Measurements from ENCODE around the gene MYL5. TPM values are rescaled to one million over a fixed set of nuclear protein-coding genes. Genes with fewer than 3 reads are reported as not detected.

Gene MYL5
- total RNA-seq, 1 donor from 2014 or later = 2.9 TPM

GRCh38 chr4:627347-628125, 46.8 kb upstream of the MYL5 start:
- DNase-seq (ENCODE audit: low read depth) (no peak), FAIRE-seq (peak; percentile 32)
- no peak overlapping the region for H3K4me3 ChIP-seq (ENCODE audit: low read depth, low read length)
- no peaks in the 10 kb centered on the region for H3K27me3 ChIP-seq (ENCODE audit: control insufficient read depth, insufficient read depth, low read length)
- TF ChIP-seq CTCF (IDR thresholded peaks at IDR 0.05; ENCODE audit: insufficient read depth, low read length, severe bottlenecking) = no peak
- H3K36me3 ChIP-seq (ENCODE audit: control insufficient read depth, insufficient read depth, low read length) = no peaks in the 10 kb centered on the region

GRCh38 chr4:628311-628741, 46.0 kb upstream of the MYL5 start:
- Histone ChIP-seq H3K4me3 (ENCODE audit: low read depth, low read length) (no peak overlapping the region), H3K36me3 (ENCODE audit: control insufficient read depth, insufficient read depth, low read length) (no peaks in the 10 kb centered on the region), H3K27me3 (ENCODE audit: control insufficient read depth, insufficient read depth, low read length) (no peaks in the 10 kb centered on the region)
- FAIRE-seq (no peak), DNase-seq (ENCODE audit: low read depth) (no peak)
- TF ChIP-seq CTCF (IDR thresholded peaks at IDR 0.05; ENCODE audit: insufficient read depth, low read length, severe bottlenecking) = no peak

DNA sequence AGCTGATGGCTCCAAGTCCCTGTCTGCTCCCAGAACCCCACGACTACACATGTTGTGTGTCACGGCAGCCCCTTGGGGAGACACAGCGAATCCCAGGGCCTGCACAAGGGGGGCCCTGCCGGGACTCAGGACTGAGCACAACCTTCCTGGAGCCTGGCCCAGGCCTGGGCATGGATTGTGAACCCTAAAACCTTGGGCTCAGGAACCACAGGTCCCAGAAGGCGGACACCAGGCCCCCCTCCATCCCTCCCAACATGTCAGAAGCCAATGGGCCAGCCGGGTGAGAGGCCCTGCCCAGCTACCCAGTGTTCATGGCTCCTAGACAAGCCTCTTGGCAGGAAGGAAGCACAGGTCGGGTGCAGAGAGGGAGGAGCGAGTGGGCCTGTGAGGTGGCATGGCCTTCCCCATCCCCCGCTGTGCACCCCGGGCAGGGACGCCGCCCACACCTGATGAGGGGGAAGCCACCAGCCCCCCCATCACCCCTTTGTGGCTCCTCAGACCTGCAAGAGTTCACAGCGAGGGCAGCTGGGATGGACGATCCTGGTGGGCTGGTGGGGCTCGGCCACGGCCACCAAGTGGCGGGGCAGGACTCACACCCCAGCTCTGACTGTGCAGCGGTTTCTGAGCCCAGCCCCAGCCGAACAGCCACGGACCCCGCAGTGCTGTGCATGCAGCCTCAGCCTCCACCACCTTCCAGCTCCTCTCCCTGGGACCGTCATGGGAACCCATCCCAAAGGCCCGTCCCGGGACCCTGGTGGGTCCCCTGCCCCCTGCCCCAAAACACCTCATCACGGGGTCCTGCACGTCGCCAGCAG, 45.3 kb upstream of the MYL5 start:
- H3K27me3 ChIP-seq (ENCODE audit: control insufficient read depth, insufficient read depth, low read length) = no peaks in the 10 kb centered on the region
- no peak for FAIRE-seq

DNA sequence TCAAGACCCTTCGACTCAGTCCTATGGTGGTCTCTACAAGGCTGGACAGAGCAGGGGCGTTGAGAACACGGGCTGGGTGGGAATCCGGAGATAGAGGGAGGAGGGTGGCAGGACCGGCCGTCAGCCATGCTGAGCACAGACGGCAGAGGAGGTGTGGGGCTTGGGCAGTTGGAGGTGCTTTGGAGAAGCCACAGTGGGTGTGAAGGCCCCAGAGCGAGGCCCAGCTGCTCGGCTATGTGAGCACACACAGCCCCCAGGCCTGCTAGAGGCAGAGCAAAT, 44.8 kb upstream of the MYL5 start:
- H3K4me3 ChIP-seq (ENCODE audit: low read depth, low read length) = no peak overlapping the region
- FAIRE-seq (no peak), DNase-seq (ENCODE audit: low read depth) (no peak)
- no peaks in the 10 kb centered on the region for H3K27me3 ChIP-seq (ENCODE audit: control insufficient read depth, insufficient read depth, low read length)
- TF ChIP-seq CTCF (IDR thresholded peaks at IDR 0.05; ENCODE audit: insufficient read depth, low read length, severe bottlenecking) = no peak
- H3K36me3 ChIP-seq (ENCODE audit: control insufficient read depth, insufficient read depth, low read length) = no peaks in the 10 kb centered on the region

More for the DNA sequence above, 45.3 kb upstream of the MYL5 start:
- Histone ChIP-seq H3K4me3 (ENCODE audit: low read depth, low read length) (no peak overlapping the region), H3K36me3 (ENCODE audit: control insufficient read depth, insufficient read depth, low read length) (no peaks in the 10 kb centered on the region)
- no peak for DNase-seq (ENCODE audit: low read depth)
- no peak for TF ChIP-seq CTCF (IDR thresholded peaks at IDR 0.05; ENCODE audit: insufficient read depth, low read length, severe bottlenecking)

- Histone ChIP-seq H3K36me3 (ENCODE audit: control insufficient read depth, insufficient read depth, low read length) (no peaks in the 10 kb centered on the region), H3K27me3 (ENCODE audit: control insufficient read depth, insufficient read depth, low read length) (no peaks in the 10 kb centered on the region), H3K4me3 (ENCODE audit: low read depth, low read length) (no peak overlapping the region)
- FAIRE-seq = no peak
- TF ChIP-seq CTCF (IDR thresholded peaks at IDR 0.05; ENCODE audit: insufficient read depth, low read length, severe bottlenecking) = no peak
- no peak for DNase-seq (ENCODE audit: low read depth)
Measured at GRCh38 chr4:629915-630641, 44.3 kb upstream of the MYL5 start.

Measured in bronchial epithelial cell (primary cell).